ES-I3 (cell line): ENCODE results near the gene ARHGEF4.

Source experiments
- H3K36me3 ChIP-seq: 2 replicates; pipeline ENCODE4 v1.6.1; 2013; ENCODE audit warnings: mild to moderate bottlenecking, low read length, control low read depth, moderate library complexity; ENCODE audit not compliant: insufficient read depth
- H3K4me1 ChIP-seq: 2 replicates; pipeline ENCODE4 v1.6.1; 2013; ENCODE audit warnings: mild to moderate bottlenecking, control low read depth, low read length; ENCODE audit not compliant: insufficient read depth
- H3K9ac ChIP-seq: 2 replicates; pipeline ENCODE4 v1.6.1; 2013; ENCODE audit warnings: low read depth, mild to moderate bottlenecking, low read length, moderate library complexity
- H3K9me3 ChIP-seq: 2 replicates; pipeline ENCODE4 v1.6.1; 2013; ENCODE audit warnings: mild to moderate bottlenecking, low read length, moderate library complexity; ENCODE audit not compliant: control insufficient read depth, insufficient read depth

The ARHGEF4 gene

GRCh38 chr2:131046028-131046917 is 209.6 kb downstream of the ARHGEF4 start:
- Histone ChIP-seq H3K9me3 (no peaks in the 10 kb centered on the region; the same call in 1 of the 2 replicates), H3K4me1 (no peaks in the 10 kb centered on the region; the same call in 1 of the 2 replicates), H3K9ac (no peak overlapping the region), H3K36me3 (peaks cover 6% of the 10 kb centered on the region)

GRCh38 chr2:131046918-131047652 is 210.4 kb downstream of the ARHGEF4 start:
- Histone ChIP-seq H3K9ac (no peak overlapping the region), H3K4me1 (no peaks in the 10 kb centered on the region; the same call in 1 of the 2 replicates), H3K9me3 (no peaks in the 10 kb centered on the region; the same call in 1 of the 2 replicates), H3K36me3 (peaks cover 12% of the 10 kb centered on the region)

- no peak overlapping the region for H3K9ac ChIP-seq
- H3K4me1 ChIP-seq, result no peaks in the 10 kb centered on the region
- H3K36me3 ChIP-seq, result peaks cover 17% of the 10 kb centered on the region
- no peaks in the 10 kb centered on the region; the same call in 1 of the 2 replicates for H3K9me3 ChIP-seq
These were observed 211.3 kb downstream of the ARHGEF4 start for GRCh38 chr2:131047920-131048560.

GRCh38 chr2:131048641-131049040 is 211.9 kb downstream of the ARHGEF4 start:
- H3K9me3 ChIP-seq, result no peaks in the 10 kb centered on the region; the same call in 1 of the 2 replicates
- no peak overlapping the region for H3K9ac ChIP-seq
- no peaks in the 10 kb centered on the region for H3K4me1 ChIP-seq
- peaks cover 17% of the 10 kb centered on the region for H3K36me3 ChIP-seq

- Histone ChIP-seq H3K9me3 (no peaks in the 10 kb centered on the region; the same call in 1 of the 2 replicates), H3K9ac (no peak overlapping the region), H3K4me1 (no peaks in the 10 kb centered on the region), H3K36me3 (peaks cover 18% of the 10 kb centered on the region)
These were observed 212.5 kb downstream of the ARHGEF4 start for GRCh38 chr2:131049150-131049718.

DNA sequence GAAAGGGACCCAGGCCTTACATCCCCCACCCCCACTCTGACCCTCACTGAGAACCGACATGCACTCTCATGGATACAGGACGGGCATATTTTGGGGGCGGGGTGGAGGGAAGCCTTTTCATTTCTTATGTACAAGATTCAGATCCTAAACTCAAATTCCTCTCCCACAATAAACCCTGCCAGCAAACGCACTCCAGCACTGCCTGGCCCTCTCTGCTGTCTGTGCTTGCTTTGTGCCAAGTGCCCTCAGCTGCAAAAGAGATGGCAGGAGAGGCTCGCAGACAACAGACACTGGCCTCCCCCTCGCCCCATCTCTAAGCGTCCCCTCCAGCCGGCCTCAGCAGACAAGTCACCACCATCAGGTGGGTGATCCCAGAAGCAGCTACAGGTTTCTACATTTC is 214.2 kb downstream of the ARHGEF4 start:
- Histone ChIP-seq H3K36me3 (peaks cover 24% of the 10 kb centered on the region), H3K9me3 (no peaks in the 10 kb centered on the region; the same call in 1 of the 2 replicates), H3K4me1 (no peaks in the 10 kb centered on the region), H3K9ac (no peak overlapping the region)

- H3K36me3 ChIP-seq, result peaks cover 39% of the 10 kb centered on the region
- H3K9me3 ChIP-seq, result no peaks in the 10 kb centered on the region; the same call in 1 of the 2 replicates
- no peaks in the 10 kb centered on the region for H3K4me1 ChIP-seq
- no peak overlapping the region for H3K9ac ChIP-seq
These were observed 216.1 kb downstream of the ARHGEF4 start for GRCh38 chr2:131052741-131053263.

DNA sequence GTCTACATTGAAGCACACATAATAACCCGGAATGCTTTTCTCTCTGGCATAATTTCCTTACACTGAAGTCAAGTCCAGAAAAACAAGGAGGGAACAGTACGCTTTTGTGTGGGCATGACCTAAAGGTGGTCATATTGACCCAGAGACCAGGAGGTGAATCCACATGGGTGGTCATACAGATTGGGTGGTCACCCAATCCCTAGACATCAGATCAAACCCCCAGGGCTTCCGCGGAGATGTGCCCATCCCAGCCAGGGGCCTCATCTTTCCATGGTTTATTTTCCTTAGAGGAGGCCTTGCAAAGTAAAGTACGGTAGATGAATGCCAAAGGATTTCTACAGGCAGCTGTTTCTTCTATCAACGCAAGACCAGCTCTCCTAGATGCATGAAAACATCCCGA is 217.8 kb downstream of the ARHGEF4 start:
- H3K9ac ChIP-seq, result no peak overlapping the region
- H3K4me1 ChIP-seq, result no peaks in the 10 kb centered on the region
- H3K9me3 ChIP-seq, result no peaks in the 10 kb centered on the region
- H3K36me3 ChIP-seq, result peaks cover 33% of the 10 kb centered on the region

- H3K4me1 ChIP-seq, result no peaks in the 10 kb centered on the region
- peaks cover 33% of the 10 kb centered on the region for H3K36me3 ChIP-seq
- no peak overlapping the region for H3K9ac ChIP-seq
- H3K9me3 ChIP-seq, result no peaks in the 10 kb centered on the region
These were observed 218.7 kb downstream of the ARHGEF4 start for GRCh38 chr2:131055169-131056065.

DNA sequence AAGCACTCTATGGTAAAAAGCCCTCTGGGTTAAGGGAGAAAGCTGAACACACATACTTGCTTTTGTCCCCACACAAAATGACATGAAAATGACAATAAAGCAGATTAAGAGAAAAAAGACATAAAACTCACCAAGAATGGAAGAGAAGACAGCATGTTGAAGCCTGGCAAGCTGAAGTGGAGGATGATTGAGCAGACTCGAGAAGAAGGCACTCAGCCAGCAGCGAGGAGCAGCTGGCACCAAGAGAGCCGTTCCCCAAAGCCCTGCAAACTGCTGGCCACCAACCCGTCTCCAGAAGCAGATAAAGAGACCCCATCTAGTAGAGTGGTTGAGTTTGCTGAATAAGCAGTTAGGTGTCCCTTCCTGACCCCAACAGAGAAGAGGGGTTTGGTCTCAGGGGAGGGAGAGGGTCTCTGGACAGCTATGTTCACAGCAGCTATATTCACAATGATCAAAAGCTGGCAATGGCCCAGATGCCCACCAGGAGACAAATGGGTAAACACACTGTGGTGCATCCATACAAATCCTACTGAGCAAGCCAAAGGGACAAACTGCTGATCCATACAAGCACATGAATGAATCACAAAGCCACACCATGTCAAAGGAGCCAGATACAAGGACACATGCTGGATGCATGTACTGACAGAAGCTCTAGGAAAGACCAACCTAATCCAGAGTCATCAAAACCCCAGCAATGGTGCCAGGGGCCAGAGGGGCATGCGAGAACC is 219.7 kb downstream of the ARHGEF4 start:
- H3K36me3 ChIP-seq, result peaks cover 33% of the 10 kb centered on the region
- no peak overlapping the region for H3K9ac ChIP-seq
- H3K4me1 ChIP-seq, result no peaks in the 10 kb centered on the region
- no peaks in the 10 kb centered on the region for H3K9me3 ChIP-seq

- Histone ChIP-seq H3K9ac (no peak overlapping the region), H3K4me1 (no peaks in the 10 kb centered on the region), H3K36me3 (peaks cover 29% of the 10 kb centered on the region), H3K9me3 (no peaks in the 10 kb centered on the region)
These were observed 220.2 kb downstream of the ARHGEF4 start for GRCh38 chr2:131056932-131057287.

DNA sequence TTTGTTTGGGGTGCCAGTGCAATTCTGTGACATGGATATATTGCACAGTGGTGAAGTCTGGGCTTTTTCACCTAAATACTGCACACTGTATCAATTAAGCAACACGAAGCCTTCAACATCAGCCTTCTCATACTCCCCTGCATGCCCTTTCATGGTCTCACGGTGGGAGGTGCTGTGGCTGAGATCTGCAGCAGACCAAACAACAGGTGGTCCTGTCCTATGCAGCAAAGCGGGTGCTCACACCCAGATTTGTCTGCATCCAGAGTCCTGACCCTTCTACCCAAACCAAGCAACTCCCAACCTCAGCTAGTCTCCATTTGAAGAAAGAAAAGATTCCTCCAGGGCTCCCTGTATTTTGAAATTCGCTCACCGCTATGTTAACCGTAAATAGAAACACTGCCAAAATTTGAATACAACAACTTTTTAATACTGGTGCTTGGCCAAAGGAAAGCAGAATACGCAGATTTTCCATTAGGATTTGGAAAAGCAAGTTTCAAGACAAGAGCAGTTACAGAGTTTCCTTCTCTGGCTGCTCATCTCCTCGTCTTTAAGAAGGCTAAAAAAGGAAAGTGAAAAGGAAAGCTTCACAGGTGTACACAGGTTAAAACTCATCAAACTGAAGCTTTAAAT is 221.6 kb downstream of the ARHGEF4 start:
- H3K9ac ChIP-seq, result no peak overlapping the region
- H3K36me3 ChIP-seq, result peaks cover 22% of the 10 kb centered on the region
- no peaks in the 10 kb centered on the region for H3K4me1 ChIP-seq
- H3K9me3 ChIP-seq, result no peaks in the 10 kb centered on the region
